Naive thymus-derived CD4-positive, alpha-beta T cell (primary cell): Measurements from ENCODE around the gene NAV3. TPM values are rescaled to one million over a fixed set of nuclear protein-coding genes. Genes with fewer than 3 reads are reported as not detected.

ENCODE experiments used
- ATAC-seq: fragments of 150-1000 bp; cut with Tn5 transposase; 2 replicates; pipeline ENCODE4 v1.10.0; 2021; ENCODE audit warnings: mild to moderate bottlenecking, moderate library complexity
- CTCF ChIA-PET: fragments of 350-600 bp; sonication (Branson Sonifier 250); formaldehyde crosslinking; loops from one replicate; lab custom pipeline; 2021; ENCODE audit warnings: antibody characterized with exemption; lab: Charles Lee
- POLR2A ChIA-PET: fragments of 350-600 bp; sonication (Branson Sonifier 250); formaldehyde crosslinking; loops from one replicate; lab custom pipeline; 2021; ENCODE audit warnings: antibody characterized with exemption, inconsistent platforms; lab: Charles Lee
- DNase-seq, 9 donors: peaks; one replicate each; pipeline versions ENCODE4 v3.0.0 to v3.0.0-alpha.2; 2020 to 2022; ENCODE audit warnings: mixed read lengths in 1 of 9
- H3K27ac ChIP-seq: one replicate; pipeline ENCODE4 v1.7.0; 2013; ENCODE audit warnings: mild to moderate bottlenecking, low read depth, low read length, moderate library complexity
- H3K27me3 ChIP-seq, 2 donors: one replicate each; pipeline ENCODE4 v1.7.0; 2013; ENCODE audit warnings: low read length in 2 of 2, mild to moderate bottlenecking in 2 of 2, moderate library complexity in 2 of 2; ENCODE audit not compliant: control insufficient read depth in 2 of 2, insufficient read depth in 2 of 2
- H3K36me3 ChIP-seq, 3 experiments: 1 replicate in 2 of 3; 2 replicates in 1 of 3; pipeline ENCODE4 v1.7.0; 2013; ENCODE audit warnings: low read length in 3 of 3, mild to moderate bottlenecking in 3 of 3, moderate library complexity in 1 of 3; ENCODE audit not compliant: insufficient read depth in 3 of 3, control insufficient read depth in 2 of 3
- H3K4me1 ChIP-seq, 2 donors: one replicate each; pipeline ENCODE4 v1.7.0; 2013; ENCODE audit warnings: low read length in 2 of 2, mild to moderate bottlenecking in 2 of 2, moderate library complexity in 1 of 2; ENCODE audit not compliant: control insufficient read depth in 2 of 2, insufficient read depth in 2 of 2
- H3K4me3 ChIP-seq: 2 replicates; pipeline ENCODE4 v1.7.0; 2013; ENCODE audit warnings: mild to moderate bottlenecking, low read length
- H3K9me3 ChIP-seq, 3 experiments: 1 replicate in 2 of 3; 2 replicates in 1 of 3; pipeline ENCODE4 v1.7.0; 2013; ENCODE audit warnings: low read length in 3 of 3; ENCODE audit not compliant: control insufficient read depth in 2 of 3
- H3K27ac Mint-ChIP-seq, 9 donors: one replicate each; pipeline ENCODE4 v1.8.0; 2020 to 2022; ENCODE audit warnings: mixed read lengths in 9 of 9, mild to moderate bottlenecking in 8 of 9, moderate library complexity in 5 of 9, inconsistent platforms in 2 of 9
- H3K27me3 Mint-ChIP-seq, 5 donors: one replicate each; pipeline ENCODE4 v1.8.0; 2021 to 2022; ENCODE audit warnings: mixed read lengths in 5 of 5, mild to moderate bottlenecking in 1 of 5
- H3K36me3 Mint-ChIP-seq, 5 donors: one replicate each; pipeline ENCODE4 v1.8.0; 2020 to 2022; ENCODE audit warnings: mixed read lengths in 5 of 5, mild to moderate bottlenecking in 3 of 5, inconsistent platforms in 1 of 5
- H3K4me1 Mint-ChIP-seq, 7 donors: one replicate each; pipeline ENCODE4 v1.8.0; 2020 to 2022; ENCODE audit warnings: mixed read lengths in 7 of 7, mild to moderate bottlenecking in 3 of 7, inconsistent platforms in 1 of 7
- H3K4me3 Mint-ChIP-seq, 10 donors: one replicate each; pipeline ENCODE4 v1.8.0; 2020 to 2022; ENCODE audit warnings: mild to moderate bottlenecking in 10 of 10, mixed read lengths in 10 of 10, moderate library complexity in 6 of 10, inconsistent platforms in 2 of 10
- H3K9me3 Mint-ChIP-seq, 11 donors: one replicate each; pipeline ENCODE4 v1.8.0; 2020 to 2022; ENCODE audit warnings: mixed read lengths in 11 of 11, mild to moderate bottlenecking in 4 of 11, inconsistent platforms in 1 of 11, moderate library complexity in 1 of 11
- intact Hi-C, 2 donors: fragments of 100-400 bp; cut with micrococcal nuclease; formaldehyde crosslinking; loops; one replicate each; pipeline ENCODE4 v1.15.1; 2023
- polyA plus RNA-seq, 2 donors: library from polyadenylated mRNA; unstranded; fragments of 300-500 nt; fragmentation: Illumina TruSeq; gene quantifications; one replicate each; pipeline ENCODE4 v1.2.3, GENCODE V29; 2021
- total RNA-seq, 6 experiments: library from RNA in 5 of 6; stranded (reverse) in 5 of 6; gene quantifications; 1 replicate in 5 of 6; 2 replicates in 1 of 6; pipeline ENCODE4 v1.2.3 and lab custom pipeline; 2021 to 2026

Gene NAV3
- total and polyA plus RNA-seq, 7 experiments from 2014 or later: not detected

DNA sequence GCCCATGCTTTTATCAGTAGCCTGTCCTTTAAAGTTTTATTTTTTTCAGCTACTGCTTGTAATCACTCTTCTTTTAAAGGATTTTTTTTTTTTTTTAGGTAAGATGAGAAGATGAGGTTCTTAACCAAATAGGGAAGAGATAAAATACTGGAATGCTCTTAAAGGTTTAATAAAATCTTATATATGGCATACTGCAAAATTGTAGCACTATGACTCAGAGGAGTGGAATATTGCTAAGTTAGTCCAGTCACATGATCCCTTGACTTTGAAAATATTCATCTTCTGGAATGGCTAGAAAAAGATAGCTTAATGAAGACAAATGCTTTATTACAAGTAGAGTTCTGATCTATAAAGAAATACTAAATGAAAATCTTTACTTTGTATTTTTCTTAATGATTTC lies 116.6 kb downstream of the NAV3 start:
- H3K36me3 ChIP-seq: no peaks in the 10 kb centered on the region
- H3K4me1 ChIP-seq: no peaks in the 10 kb centered on the region
- ChIA-PET CTCF (no interaction called here), POLR2A (no interaction called here)
- Mint-ChIP-seq H3K4me1 (no peaks in the 10 kb centered on the region), H3K4me3 (no peak overlapping the region), H3K27ac (no peak overlapping the region), H3K9me3 (peaks cover 0 to 28% (median 3%) of the 10 kb centered on the region in 11 donors), H3K36me3 (no peaks in the 10 kb centered on the region), H3K27me3 (no peaks in the 10 kb centered on the region)
- no peak for ATAC-seq
- intact Hi-C loops: no loop called here
- no peak overlapping the region for H3K27ac ChIP-seq
- DNase-seq: no peak
- no peak overlapping the region for H3K4me3 ChIP-seq
- H3K27me3 ChIP-seq: no peaks in the 10 kb centered on the region
- no peaks in the 10 kb centered on the region for H3K9me3 ChIP-seq

DNA sequence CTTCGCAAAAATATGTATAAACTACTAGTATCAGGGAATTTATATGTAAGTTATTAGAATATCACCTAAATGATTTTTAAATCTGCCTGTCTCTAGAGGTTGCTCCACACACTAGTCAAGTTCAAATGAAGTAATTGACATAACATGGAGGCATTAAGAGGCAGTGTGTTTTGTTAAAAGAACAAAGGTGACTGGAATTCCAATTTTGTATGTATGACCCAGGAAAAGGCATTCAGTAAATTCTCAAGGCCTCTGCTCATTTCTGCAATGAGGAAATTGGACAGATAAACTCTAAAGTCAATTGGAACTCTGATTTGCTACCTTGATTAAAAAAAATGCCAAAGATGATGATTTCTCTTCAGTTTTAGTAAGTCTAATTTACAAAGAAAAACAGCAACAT lies 117.1 kb downstream of the NAV3 start:
- Histone ChIP-seq H3K36me3 (no peaks in the 10 kb centered on the region), H3K9me3 (no peaks in the 10 kb centered on the region), H3K4me1 (no peaks in the 10 kb centered on the region), H3K27ac (no peak overlapping the region), H3K27me3 (no peaks in the 10 kb centered on the region), H3K4me3 (no peak overlapping the region)
- intact Hi-C loops: no loop called here
- no peak overlapping the region for H3K27ac Mint-ChIP-seq
- no peaks in the 10 kb centered on the region for H3K27me3 Mint-ChIP-seq
- no peak for ATAC-seq
- no peak for DNase-seq
- H3K9me3 Mint-ChIP-seq: peaks cover 0 to 30% (median 4%) of the 10 kb centered on the region in 11 donors
- no peaks in the 10 kb centered on the region for H3K4me1 Mint-ChIP-seq
- ChIA-PET POLR2A (no interaction called here), CTCF (interaction anchor here (0.7 kb wide), 1 partner anchor 24 kb away, joined by 3 read pairs; no protein-coding TSS in a partner anchor)
- H3K4me3 Mint-ChIP-seq: no peak overlapping the region
- no peaks in the 10 kb centered on the region for H3K36me3 Mint-ChIP-seq

DNA sequence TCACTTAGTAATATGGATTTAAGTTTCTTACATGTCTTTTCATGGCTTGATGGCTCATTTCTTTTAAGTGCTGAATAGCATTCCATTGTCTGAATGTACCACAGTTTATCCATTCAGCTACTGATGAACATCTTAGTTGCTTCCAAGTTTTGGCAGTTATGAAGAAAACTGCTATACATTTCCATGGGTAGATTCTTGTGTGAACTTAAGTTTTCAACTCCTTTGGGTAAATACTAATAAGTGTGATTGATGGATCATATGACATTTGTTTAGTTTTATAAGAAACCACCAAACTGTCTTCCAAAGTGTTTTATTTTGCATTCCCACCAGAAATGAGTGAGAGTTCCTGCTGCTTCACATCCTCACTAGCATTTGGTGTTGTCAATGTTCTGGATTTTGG lies 119.2 kb downstream of the NAV3 start:
- H3K27me3 ChIP-seq: no peaks in the 10 kb centered on the region
- H3K4me1 ChIP-seq: no peaks in the 10 kb centered on the region
- no peak overlapping the region for H3K27ac ChIP-seq
- no peak for ATAC-seq
- no peak overlapping the region for H3K4me3 Mint-ChIP-seq
- H3K9me3 Mint-ChIP-seq: peaks cover 0 to 17% (median 6%) of the 10 kb centered on the region in 11 donors
- DNase-seq: no peak
- intact Hi-C loops: no loop called here
- H3K9me3 ChIP-seq: no peaks in the 10 kb centered on the region
- H3K27ac Mint-ChIP-seq: no peak overlapping the region
- ChIA-PET CTCF (no interaction called here), POLR2A (no interaction called here)
- no peaks in the 10 kb centered on the region for H3K36me3 ChIP-seq
- H3K27me3 Mint-ChIP-seq: no peaks in the 10 kb centered on the region
- H3K4me1 Mint-ChIP-seq: no peaks in the 10 kb centered on the region
- H3K36me3 Mint-ChIP-seq: no peaks in the 10 kb centered on the region
- no peak overlapping the region for H3K4me3 ChIP-seq

DNA sequence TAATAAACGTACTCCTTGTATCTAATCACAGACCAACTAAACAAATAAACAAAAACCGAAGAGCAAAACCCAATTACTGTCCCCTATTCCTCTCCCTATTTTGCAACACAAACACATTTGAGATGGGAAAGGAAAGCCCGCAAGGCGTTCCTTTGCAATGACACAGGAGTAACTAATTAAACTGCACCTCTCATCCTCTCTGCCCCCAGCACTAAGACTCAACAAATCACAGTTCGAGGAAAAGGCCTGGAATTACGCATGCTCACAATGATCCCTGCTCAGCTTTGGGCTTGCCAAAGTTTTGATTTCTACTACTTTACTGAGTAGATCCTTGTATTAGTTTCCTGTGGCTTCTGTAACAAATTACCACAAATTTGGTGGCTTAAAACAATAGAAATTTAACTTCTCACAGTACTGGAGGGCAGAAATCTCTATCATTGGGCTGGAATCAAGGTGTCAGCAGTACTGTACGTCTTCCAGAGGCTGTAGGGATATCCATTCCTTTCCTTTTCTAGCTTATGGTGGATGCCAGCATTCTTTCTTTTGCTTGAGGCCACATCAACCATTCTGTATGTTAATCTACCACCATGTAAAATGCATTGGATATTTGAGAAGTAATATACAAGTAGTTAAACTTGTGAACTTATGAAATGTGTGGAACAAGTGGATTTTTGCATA lies 123.0 kb downstream of the NAV3 start:
- H3K27me3 ChIP-seq: no peaks in the 10 kb centered on the region
- Mint-ChIP-seq H3K4me1 (no peaks in the 10 kb centered on the region), H3K9me3 (peaks cover 0 to 15% (median 6%) of the 10 kb centered on the region in 11 donors), H3K27me3 (no peaks in the 10 kb centered on the region), H3K4me3 (no peak overlapping the region), H3K36me3 (no peaks in the 10 kb centered on the region), H3K27ac (no peak overlapping the region)
- no peaks in the 10 kb centered on the region for H3K9me3 ChIP-seq
- H3K4me1 ChIP-seq: no peaks in the 10 kb centered on the region
- ATAC-seq (no peak), DNase-seq (no peak)
- intact Hi-C loops: no loop called here
- H3K36me3 ChIP-seq: no peaks in the 10 kb centered on the region
- no peak overlapping the region for H3K4me3 ChIP-seq
- ChIA-PET POLR2A (no interaction called here), CTCF (no interaction called here)
- no peak overlapping the region for H3K27ac ChIP-seq

DNA sequence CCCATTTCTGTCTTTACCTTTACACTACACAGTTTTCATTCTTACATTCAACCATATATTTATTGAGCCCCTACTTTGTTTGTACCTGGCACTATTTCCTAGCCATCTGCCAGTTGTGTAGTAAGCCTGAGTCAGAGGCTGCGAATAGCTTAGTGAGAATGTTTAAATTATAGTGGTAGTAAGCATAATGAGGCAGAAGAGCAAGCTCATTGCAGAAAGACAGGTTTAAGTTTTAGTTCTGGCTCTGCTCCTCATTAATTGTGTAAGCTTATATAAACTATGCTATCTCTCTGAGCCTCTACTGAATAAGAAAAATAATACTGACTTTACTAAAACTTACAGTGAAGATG lies 123.5 kb downstream of the NAV3 start:
- H3K27ac Mint-ChIP-seq: no peak overlapping the region
- H3K4me1 Mint-ChIP-seq: no peaks in the 10 kb centered on the region

DNA sequence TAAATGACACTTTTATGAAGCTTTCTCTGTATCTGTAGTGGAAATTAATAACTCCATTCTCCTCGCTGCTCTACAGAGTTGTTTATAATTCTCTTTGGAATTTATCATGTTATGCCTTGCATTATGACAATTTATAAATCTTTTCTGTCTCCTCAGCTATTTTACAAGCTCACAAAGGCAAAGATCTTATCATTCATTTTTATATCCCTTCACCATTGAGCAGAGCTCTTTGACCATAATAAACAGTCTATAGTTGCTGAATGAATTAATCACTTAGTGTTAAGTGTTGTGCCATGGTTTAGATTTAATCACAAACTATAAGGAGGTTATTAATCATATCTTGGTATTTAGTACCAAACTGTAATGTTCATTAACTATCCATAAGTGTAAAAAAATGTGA lies 126.4 kb downstream of the NAV3 start:
- Histone ChIP-seq H3K4me1 (no peaks in the 10 kb centered on the region), H3K36me3 (no peaks in the 10 kb centered on the region), H3K27me3 (no peaks in the 10 kb centered on the region), H3K27ac (no peak overlapping the region), H3K9me3 (no peaks in the 10 kb centered on the region), H3K4me3 (no peak overlapping the region)
- Mint-ChIP-seq H3K4me1 (no peaks in the 10 kb centered on the region), H3K9me3 (peaks cover 0 to 10% (median 3%) of the 10 kb centered on the region in 11 donors), H3K4me3 (no peak overlapping the region), H3K36me3 (no peaks in the 10 kb centered on the region), H3K27me3 (no peaks in the 10 kb centered on the region), H3K27ac (no peak overlapping the region)
- no peak for DNase-seq
- ATAC-seq: no peak
- CTCF ChIA-PET: no interaction called here
- POLR2A ChIA-PET: no interaction called here
- intact Hi-C loops: no loop called here

More for the DNA sequence above, 123.5 kb downstream of the NAV3 start:
- Mint-ChIP-seq H3K27me3 (no peaks in the 10 kb centered on the region), H3K4me3 (no peak overlapping the region), H3K9me3 (peaks cover 0 to 15% (median 6%) of the 10 kb centered on the region in 11 donors), H3K36me3 (no peaks in the 10 kb centered on the region)
- H3K27me3 ChIP-seq: no peaks in the 10 kb centered on the region
- no peaks in the 10 kb centered on the region for H3K9me3 ChIP-seq
- ChIA-PET CTCF (no interaction called here), POLR2A (no interaction called here)
- H3K36me3 ChIP-seq: no peaks in the 10 kb centered on the region
- H3K4me3 ChIP-seq: no peak overlapping the region
- ATAC-seq (no peak), DNase-seq (no peak)
- intact Hi-C loops: no loop called here
- H3K4me1 ChIP-seq: no peaks in the 10 kb centered on the region
- no peak overlapping the region for H3K27ac ChIP-seq

DNA sequence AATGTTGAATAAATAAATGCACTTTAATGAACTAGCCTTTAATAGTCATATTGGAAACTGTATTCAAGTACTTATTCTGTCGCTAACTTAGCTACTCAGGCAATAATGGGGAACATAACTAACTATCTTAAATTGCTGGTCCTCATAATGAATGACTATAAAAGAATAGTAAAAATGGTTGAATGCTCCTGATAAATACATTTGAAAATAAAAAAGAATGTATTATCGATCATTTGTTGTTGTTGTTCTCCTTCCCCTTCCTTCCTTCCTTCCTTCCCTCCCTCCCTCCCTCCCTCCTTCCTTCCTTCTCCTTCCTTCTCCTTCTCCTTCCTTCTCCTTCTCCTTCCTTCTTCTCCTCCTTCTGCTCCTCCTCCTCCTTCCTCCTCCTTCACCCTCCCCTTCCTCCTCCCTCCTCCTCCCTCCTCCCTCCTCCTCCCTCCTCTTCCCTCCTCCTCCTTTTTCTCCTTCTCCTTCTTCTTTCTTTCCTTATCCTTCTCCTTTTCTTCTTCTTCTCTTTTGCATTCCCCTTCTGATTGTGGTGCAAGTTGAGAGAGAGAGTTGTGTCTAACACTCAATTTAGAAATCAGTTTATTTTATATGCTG lies 133.0 kb downstream of the NAV3 start:
- DNase-seq: no peak
- Mint-ChIP-seq H3K27ac (no peak overlapping the region), H3K27me3 (no peaks in the 10 kb centered on the region), H3K9me3 (peaks cover 0 to 9% (median 1%) of the 10 kb centered on the region in 11 donors), H3K4me1 (no peaks in the 10 kb centered on the region), H3K4me3 (no peak overlapping the region), H3K36me3 (no peaks in the 10 kb centered on the region)
- ChIA-PET POLR2A (no interaction called here), CTCF (interaction anchor here (0.6 kb wide), 1 partner anchor 302 kb away, joined by 3 read pairs; no protein-coding TSS in a partner anchor)
- H3K36me3 ChIP-seq: no peaks in the 10 kb centered on the region
- intact Hi-C loops: no loop called here
- H3K4me1 ChIP-seq: no peaks in the 10 kb centered on the region
- H3K4me3 ChIP-seq: no peak overlapping the region
- H3K27me3 ChIP-seq: no peaks in the 10 kb centered on the region
- no peak overlapping the region for H3K27ac ChIP-seq
- no peak for ATAC-seq
- H3K9me3 ChIP-seq: no peaks in the 10 kb centered on the region
